Prostate gland (tissue), 2 donors: Measurements from ENCODE around the gene SLC51B. TPM values are rescaled to one million over a fixed set of nuclear protein-coding genes. Genes with fewer than 3 reads are reported as not detected.

Experiments used
- DNase-seq: peaks from one replicate; pipeline ENCODE4 v3.0.0-alpha.2; 2019; ENCODE audit warnings: low spot score
- H3K27ac ChIP-seq, 2 donors: fragments of 200-600 bp; sonication (generic); 2 replicates each; pipeline ENCODE4 v1.5.1; 2017 to 2019
- H3K27me3 ChIP-seq: fragments of 200-600 bp; sonication (generic); replicated peaks from 2 replicates; pipeline ENCODE4 v1.5.1; 2019; ENCODE audit not compliant: insufficient read depth
- H3K36me3 ChIP-seq, 2 donors: fragments of 200-600 bp; sonication (generic); 1 replicate in 1 of 2; 2 replicates in 1 of 2; pipeline versions ENCODE4 v1.5.1 to v1.8.1; 2017 to 2019
- H3K4me1 ChIP-seq: fragments of 200-600 bp; sonication (generic); replicated peaks from 2 replicates; pipeline ENCODE4 v1.5.1; 2019
- H3K4me3 ChIP-seq, 2 donors: fragments of 200-600 bp; sonication (generic); 2 replicates each; pipeline ENCODE4 v1.5.1; 2017 to 2019
- H3K9me3 ChIP-seq: fragments of 200-600 bp; sonication (generic); 2 replicates; pipeline ENCODE4 v1.5.1; 2017
- POLR2A ChIP-seq: fragments of 450-650 bp; IDR thresholded peaks from one replicate; pipeline ENCODE4 v1.6.1; 2016; ENCODE audit warnings: antibody characterized with exemption, mild to moderate bottlenecking
- POLR2AphosphoS5 ChIP-seq: sonication (generic); formaldehyde crosslinking; IDR thresholded peaks from one replicate; pipeline ENCODE4 v1.6.1; 2017; ENCODE audit warnings: antibody characterized with exemption
- WGBS: methylation state at CpG from one replicate; pipeline ENCODE4 v1.1.5; 2018; 5-methylcytosine and 5-hydroxymethylcytosine counted together
- intact Hi-C: fragments of 100-400 bp; cut with DNase I; formaldehyde crosslinking; loops from one replicate; pipeline ENCODE4 v1.14.2; 2022
- total RNA-seq, 2 donors: library from RNA; depleted of rRNA; stranded (reverse); fragments of >200 nt; gene quantifications; one replicate each; pipeline ENCODE4 v1.1.0, GENCODE V29; 2016
- TF ChIP-seq, protein P1 (sequence below), 4 experiments: fragments of 200-600 bp in 2 of 4; fragments of 450-650 bp in 2 of 4; sonication (generic) in 2 of 4; IDR thresholded peaks; 1 replicate in 3 of 4; 2 replicates in 1 of 4; pipeline ENCODE4 v1.5.1; 2016 to 2019; ENCODE audit warnings: antibody characterized with exemption in 4 of 4, mild to moderate bottlenecking in 2 of 4, moderate library complexity in 2 of 4

SLC51B gene
- under 1 TPM in 1 of 2 donors, not detected in 1; 0.68 TPM for total RNA-seq

DNA sequence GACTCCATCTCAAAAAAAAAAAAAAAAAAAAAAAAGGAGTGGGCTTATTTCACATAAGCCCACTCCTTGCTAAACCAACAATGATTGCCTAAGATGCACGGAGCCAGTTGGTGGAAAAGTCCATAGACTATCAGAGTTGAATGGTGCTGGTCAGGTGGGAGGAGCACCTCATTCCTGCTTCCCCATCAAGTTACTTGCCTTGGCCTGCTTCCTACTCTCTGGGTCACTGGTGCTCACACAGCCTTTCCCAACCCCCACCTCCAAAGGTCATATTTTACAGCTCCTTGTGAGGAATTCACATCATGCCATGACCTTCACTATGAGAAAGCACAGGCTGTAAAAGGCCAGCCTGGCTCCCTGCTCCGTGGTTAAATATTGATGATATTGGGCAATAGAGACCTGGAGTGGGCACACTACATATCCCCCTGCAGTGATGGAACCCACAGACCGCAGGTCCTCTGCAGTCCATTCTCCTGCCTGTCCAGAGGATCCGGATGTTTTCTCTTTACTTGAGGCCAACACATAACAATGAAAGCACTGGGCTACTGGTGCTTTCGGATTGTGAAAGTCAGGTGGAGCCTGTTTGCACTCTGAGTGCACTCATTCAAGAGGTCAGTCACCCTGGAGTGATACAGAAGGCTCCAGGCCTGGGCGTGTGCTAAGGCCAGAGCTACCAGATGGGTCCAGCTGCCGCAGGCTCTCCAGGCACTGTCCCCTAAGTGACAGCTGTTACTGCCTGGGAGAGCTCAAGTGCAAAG lies at the start of gene SLC51B:
SLC51B (plus strand) TSS at position 664 of the 758 bp plus-strand sequence. CDS start 4,618 bp downstream, outside the sequence.
- TF ChIP-seq POLR2A (no peak), POLR2AphosphoS5 (no peak)
- TF ChIP-seq, protein P1, sequence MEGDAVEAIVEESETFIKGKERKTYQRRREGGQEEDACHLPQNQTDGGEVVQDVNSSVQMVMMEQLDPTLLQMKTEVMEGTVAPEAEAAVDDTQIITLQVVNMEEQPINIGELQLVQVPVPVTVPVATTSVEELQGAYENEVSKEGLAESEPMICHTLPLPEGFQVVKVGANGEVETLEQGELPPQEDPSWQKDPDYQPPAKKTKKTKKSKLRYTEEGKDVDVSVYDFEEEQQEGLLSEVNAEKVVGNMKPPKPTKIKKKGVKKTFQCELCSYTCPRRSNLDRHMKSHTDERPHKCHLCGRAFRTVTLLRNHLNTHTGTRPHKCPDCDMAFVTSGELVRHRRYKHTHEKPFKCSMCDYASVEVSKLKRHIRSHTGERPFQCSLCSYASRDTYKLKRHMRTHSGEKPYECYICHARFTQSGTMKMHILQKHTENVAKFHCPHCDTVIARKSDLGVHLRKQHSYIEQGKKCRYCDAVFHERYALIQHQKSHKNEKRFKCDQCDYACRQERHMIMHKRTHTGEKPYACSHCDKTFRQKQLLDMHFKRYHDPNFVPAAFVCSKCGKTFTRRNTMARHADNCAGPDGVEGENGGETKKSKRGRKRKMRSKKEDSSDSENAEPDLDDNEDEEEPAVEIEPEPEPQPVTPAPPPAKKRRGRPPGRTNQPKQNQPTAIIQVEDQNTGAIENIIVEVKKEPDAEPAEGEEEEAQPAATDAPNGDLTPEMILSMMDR (IDR thresholded peaks at IDR 0.05), result no peak
- DNase-seq, result no peak
- H3K27ac ChIP-seq, result no peak within 1 kb of the TSS
- 67% methylated on average over 7 of the region's 7 CpGs for WGBS
- H3K4me3 ChIP-seq, result no peak within 1 kb of the TSS
- no peaks in the 10 kb centered on the region for H3K9me3 ChIP-seq
- no peaks in the 10 kb centered on the region for H3K36me3 ChIP-seq
- H3K27me3 ChIP-seq, result no peaks in the 10 kb centered on the region
- intact Hi-C loops, result no loop called here
- no peaks in the 10 kb centered on the region for H3K4me1 ChIP-seq

DNA sequence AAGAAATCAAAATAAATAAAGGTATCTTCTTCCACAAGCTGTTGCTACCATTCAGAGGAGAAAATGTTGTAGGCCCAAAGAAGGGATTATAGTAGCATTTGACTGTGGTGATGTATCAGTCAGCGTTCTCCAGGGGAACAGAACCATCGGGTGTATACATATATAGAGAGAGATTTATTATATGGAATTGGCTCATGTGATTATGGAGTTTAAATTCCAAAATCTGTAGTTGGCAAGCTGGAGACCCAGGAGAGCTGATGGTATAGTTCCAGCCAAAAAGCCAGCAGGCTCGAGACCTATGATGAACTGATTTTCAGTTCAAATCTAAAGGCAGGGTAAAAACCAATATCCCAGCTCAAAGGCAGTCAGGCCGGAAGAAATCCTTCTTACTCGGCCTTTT lies 48.1 kb upstream of the SLC51B start:
- intact Hi-C loops, result no loop called here
- Histone ChIP-seq H3K27ac (no peak overlapping the region), H3K9me3 (no peaks in the 10 kb centered on the region), H3K4me3 (no peak overlapping the region), H3K27me3 (no peaks in the 10 kb centered on the region), H3K4me1 (no peaks in the 10 kb centered on the region), H3K36me3 (no peaks in the 10 kb centered on the region)
- WGBS, result 80% methylated on average over 5 of the region's 5 CpGs
- DNase-seq, result no peak
- TF ChIP-seq POLR2AphosphoS5, result no peak
- TF ChIP-seq, protein P1 (IDR thresholded peaks at IDR 0.05), result no peak
- TF ChIP-seq POLR2A, result no peak

DNA sequence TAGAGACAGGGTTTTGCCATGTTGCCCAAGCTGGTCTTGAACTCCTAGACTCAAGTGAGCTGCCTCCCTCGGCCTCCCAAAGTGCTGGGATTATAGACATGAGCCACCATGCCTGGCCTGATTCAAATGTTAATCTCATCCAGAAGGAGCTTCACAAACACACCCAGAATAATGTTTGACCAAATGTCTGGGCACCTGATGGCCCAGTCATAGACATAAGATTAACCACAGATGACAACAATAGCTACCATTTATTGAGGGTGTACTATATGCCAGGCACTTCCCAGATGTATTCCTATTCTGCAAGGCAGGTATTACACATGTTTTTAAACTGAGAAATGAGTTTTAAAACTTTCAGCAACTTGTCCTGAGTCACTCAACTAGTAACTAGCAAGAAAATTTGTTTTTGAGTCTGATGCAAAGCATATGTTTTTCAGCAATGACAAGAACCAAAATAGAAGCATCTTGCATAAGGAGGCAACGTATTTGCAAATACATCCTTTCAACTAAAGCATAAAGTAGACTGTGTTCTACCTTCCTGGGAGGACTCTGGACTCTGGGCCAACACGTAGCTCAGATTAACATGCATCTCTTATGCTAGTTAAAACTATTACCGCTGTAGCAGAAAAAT lies 47.3 kb upstream of the SLC51B start:
- TF ChIP-seq POLR2A (no peak), POLR2AphosphoS5 (no peak)
- TF ChIP-seq, protein P1 (IDR thresholded peaks at IDR 0.05), result no peak
- no peak for DNase-seq
- intact Hi-C loops, result no loop called here
- Histone ChIP-seq H3K27me3 (no peaks in the 10 kb centered on the region), H3K4me1 (no peaks in the 10 kb centered on the region), H3K36me3 (no peaks in the 10 kb centered on the region), H3K4me3 (no peak overlapping the region), H3K9me3 (no peaks in the 10 kb centered on the region), H3K27ac (no peak overlapping the region)
- WGBS, result 84% methylated on average over 4 of the region's 4 CpGs

DNA sequence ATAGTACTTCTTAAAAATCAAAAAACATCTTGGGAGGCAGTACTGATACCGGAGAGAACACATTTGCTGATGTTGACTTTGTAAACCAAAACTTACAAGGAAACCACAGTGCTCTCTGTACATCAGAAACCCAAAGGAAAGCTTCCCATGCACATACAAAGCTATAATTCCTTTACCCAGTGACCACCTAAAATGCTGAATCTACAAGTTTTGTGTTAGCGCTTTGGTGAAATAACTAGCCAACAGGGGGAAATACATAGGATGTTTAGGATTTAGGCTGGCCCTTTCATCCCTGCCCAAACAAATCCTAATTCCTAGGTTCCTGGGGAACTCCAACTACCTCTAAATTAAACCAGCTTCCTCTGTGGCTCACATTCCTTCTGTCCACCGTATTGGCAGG lies 40.2 kb upstream of the SLC51B start:
- Histone ChIP-seq H3K4me3 (no peak overlapping the region), H3K27me3 (no peaks in the 10 kb centered on the region), H3K36me3 (no peaks in the 10 kb centered on the region), H3K4me1 (no peaks in the 10 kb centered on the region), H3K27ac (no peak overlapping the region), H3K9me3 (no peaks in the 10 kb centered on the region)
- DNase-seq, result no peak
- TF ChIP-seq POLR2A (no peak), POLR2AphosphoS5 (no peak)
- TF ChIP-seq, protein P1 (IDR thresholded peaks at IDR 0.05), result no peak
- WGBS, result 73% methylated on average over 3 of the region's 3 CpGs
- intact Hi-C loops, result no loop called here

DNA sequence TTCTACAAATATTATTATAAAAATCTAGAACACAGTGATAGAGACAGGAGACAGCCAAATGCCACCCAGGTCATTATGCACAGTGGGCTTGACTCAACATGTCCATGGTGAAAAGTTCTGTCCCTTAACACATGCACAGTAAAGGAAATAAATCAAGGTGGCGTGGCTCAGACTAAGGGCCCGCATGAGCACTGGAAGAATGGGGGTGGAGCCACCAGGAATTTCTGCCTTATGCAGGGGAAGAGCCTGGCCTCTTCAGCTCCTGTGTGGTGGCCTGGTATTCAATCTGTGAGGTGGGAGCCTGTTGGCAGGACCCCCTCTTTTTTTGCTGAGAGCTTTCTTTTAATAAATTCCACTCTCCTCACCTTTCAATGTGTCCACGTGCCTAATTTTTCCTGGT lies 38.3 kb upstream of the SLC51B start:
- no peaks in the 10 kb centered on the region for H3K4me1 ChIP-seq
- no peaks in the 10 kb centered on the region for H3K36me3 ChIP-seq
- intact Hi-C loops, result no loop called here
- H3K4me3 ChIP-seq, result no peak overlapping the region
- H3K27me3 ChIP-seq, result no peaks in the 10 kb centered on the region
- 70% methylated on average over 3 of the region's 3 CpGs for WGBS
- H3K9me3 ChIP-seq, result no peaks in the 10 kb centered on the region
- H3K27ac ChIP-seq, result no peak overlapping the region
- no peak for DNase-seq
- TF ChIP-seq POLR2AphosphoS5 (no peak), POLR2A (no peak)
- TF ChIP-seq, protein P1 (IDR thresholded peaks at IDR 0.05), result no peak
